Aorta (tissue), 5 donors: ENCODE measurements around the gene MLXIPL. TPM values are rescaled to one million over a fixed set of nuclear protein-coding genes. Genes with fewer than 3 reads are reported as not detected.
"Not testable (repeated sequence)": the region's sequence is repeated elsewhere in the genome, so short reads cannot be mapped to it uniquely, and the experiment has no call there.

Experiments
- ATAC-seq: fragments of 200-7000 bp; cut with Tn5 transposase; one replicate; pipeline ENCODE4 v1.9.1; 2022; ENCODE audit warnings: moderate library complexity; ENCODE audit not compliant: low FRiP score
- DNase-seq, 2 donors: peaks; one replicate each; pipeline ENCODE4 v3.0.0-alpha.2; 2020
- H3K27ac ChIP-seq, 2 donors: one replicate each; pipeline ENCODE4 v1.5.1; 2013; ENCODE audit warnings: low read length in 2 of 2, mild to moderate bottlenecking in 2 of 2, moderate library complexity in 2 of 2, control low read depth in 1 of 2, inconsistent platforms in 1 of 2, low read depth in 1 of 2
- H3K27me3 ChIP-seq, 2 donors: one replicate each; pipeline ENCODE4 v1.6.1; 2013; ENCODE audit warnings: control low read depth in 1 of 2, low read length in 1 of 2, mild to moderate bottlenecking in 1 of 2, moderate library complexity in 1 of 2; ENCODE audit not compliant: insufficient read depth in 2 of 2, control insufficient read depth in 1 of 2
- H3K36me3 ChIP-seq, 2 donors: one replicate each; pipeline ENCODE4 v1.6.1; 2013; ENCODE audit warnings: control low read depth in 1 of 2, low read length in 1 of 2, mild to moderate bottlenecking in 1 of 2; ENCODE audit not compliant: insufficient read depth in 2 of 2, control insufficient read depth in 1 of 2
- H3K4me1 ChIP-seq, 2 donors: one replicate each; pipeline ENCODE4 v1.6.1; 2013; ENCODE audit warnings: low read length in 2 of 2, control low read depth in 1 of 2, mild to moderate bottlenecking in 1 of 2, moderate library complexity in 1 of 2; ENCODE audit not compliant: insufficient read depth in 2 of 2, control insufficient read depth in 1 of 2
- H3K4me3 ChIP-seq, 2 donors: one replicate each; pipeline ENCODE4 v1.5.1; 2013; ENCODE audit warnings: low read length in 2 of 2, control low read depth in 1 of 2, mild to moderate bottlenecking in 1 of 2
- H3K9me3 ChIP-seq: one replicate; pipeline ENCODE4 v1.6.1; 2013; ENCODE audit warnings: mild to moderate bottlenecking, low read length; ENCODE audit not compliant: control insufficient read depth
- WGBS, 2 donors: extraction: QIAGEN DNeasy Blood & Tissue Kit; methylation state at CpG; one replicate each; pipeline ENCODE4 v1.1.7; 2013; 5-methylcytosine and 5-hydroxymethylcytosine counted together
- intact Hi-C, 2 donors: fragments of 100-400 bp; cut with DNase I; formaldehyde crosslinking; loops; one replicate each; pipeline versions ENCODE4 v1.14.2 to v1.15.0; 2022
- polyA plus RNA-seq, 2 donors: library from polyadenylated mRNA; stranded (reverse); fragments of 200-250 nt; gene quantifications; one replicate each; pipeline ENCODE4 v1.2.3, GENCODE V29; 2013
- total RNA-seq, 2 donors: library from RNA; stranded (reverse); fragmentation: NEBNext Ultra II Directional; extraction: Animal tissue kit (Norgen Biotek cat#: 25700); gene quantifications; one replicate each; pipeline ENCODE4 v1.2.1, GENCODE V29; 2021
- donor health status: healthy with polysubstance abuse.
- donor health status: Bipolar disorder and iron deficiency.
- donor health status: DM: no; HTN: no; CAD: no.
- donor health status: DM: no; HTN: no; CAD: no.
- donor health status: DM: yes; HTN: yes; CAD: no.

MLXIPL gene
- total and polyA plus RNA-seq, 4 donors: 0.23 to 13.5 (median 3.3) TPM

DNA sequence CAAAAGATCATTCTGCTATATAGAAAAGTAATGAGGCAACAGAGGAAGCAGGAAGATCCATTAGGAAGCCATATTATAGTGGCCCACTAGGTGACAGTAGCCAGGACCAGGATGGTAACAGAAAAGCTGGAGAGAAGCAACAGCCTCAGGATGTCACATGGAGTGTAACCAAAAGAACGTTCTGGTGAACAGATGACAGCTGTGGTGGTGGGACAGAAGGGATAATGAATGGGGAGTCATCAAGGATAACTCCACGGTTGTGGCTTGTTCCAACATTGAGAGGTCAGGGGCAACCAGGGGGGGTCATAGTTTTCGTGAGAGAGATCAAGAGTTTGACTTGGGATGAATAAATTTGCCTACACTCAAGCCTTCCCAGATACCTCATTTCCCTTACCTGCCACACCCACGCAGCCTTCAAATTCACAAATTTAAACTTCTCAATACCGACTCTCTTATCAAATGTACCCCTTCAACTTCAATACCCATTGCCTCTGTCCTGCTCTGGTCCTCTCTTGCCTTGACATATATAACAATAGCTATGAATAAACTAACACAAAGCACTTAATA is 55.2 kb downstream of the MLXIPL start:
- Histone ChIP-seq H3K9me3 (no peaks in the 10 kb centered on the region), H3K27me3 (no peaks in the 10 kb centered on the region), H3K4me1 (no peaks in the 10 kb centered on the region), H3K36me3 (peaks cover 0 to 9% of the 10 kb centered on the region in 2 donors), H3K4me3 (no peak overlapping the region), H3K27ac (no peak overlapping the region)
- WGBS, 2 donors: 70 to 72% methylated on average over 5 of the region's 5 CpGs
- intact Hi-C loops: no loop called here
- no peak for DNase-seq
- ATAC-seq: no peak

DNA sequence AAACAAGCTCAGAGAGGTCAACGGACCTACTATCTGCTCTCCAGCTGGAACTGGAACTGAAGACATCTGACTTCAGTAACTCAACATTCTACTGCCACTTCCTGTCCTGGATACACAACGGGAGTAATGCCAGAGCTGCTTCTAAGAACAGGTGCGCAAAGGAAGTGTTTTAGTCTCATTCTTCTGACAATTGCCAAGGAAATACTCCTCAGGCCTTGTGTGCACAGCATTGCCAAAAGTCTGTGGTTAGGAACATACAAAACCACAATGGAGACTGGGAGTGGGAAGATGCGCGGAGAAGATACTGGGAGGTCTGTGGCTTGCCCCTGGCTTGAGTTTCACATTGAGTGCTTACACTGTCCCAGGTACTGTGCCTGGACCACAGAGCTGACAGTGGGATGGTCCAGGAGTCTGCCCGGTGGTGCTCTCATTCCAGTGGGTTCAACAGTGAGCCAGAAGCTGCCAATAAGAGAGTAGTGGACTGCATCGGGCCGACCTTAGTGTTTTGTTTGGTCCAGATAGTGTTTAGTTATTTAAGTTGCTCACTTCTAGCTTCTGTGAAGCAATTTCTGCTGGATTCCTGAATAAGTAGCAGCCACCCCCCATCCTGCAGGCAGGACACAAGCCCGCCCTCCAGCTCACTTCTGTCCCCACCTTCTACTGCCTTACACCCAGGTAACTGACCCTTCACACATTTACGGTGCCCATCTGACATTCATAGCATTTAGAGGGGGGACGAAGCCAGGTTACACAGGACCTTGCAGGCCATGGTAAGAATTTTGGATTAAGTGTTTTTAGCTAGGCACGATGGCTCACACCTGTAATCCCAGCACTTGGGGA is 56.3 kb downstream of the MLXIPL start:
- H3K9me3 ChIP-seq: no peaks in the 10 kb centered on the region
- peaks cover 0 to 8% of the 10 kb centered on the region in 2 donors for H3K36me3 ChIP-seq
- DNase-seq (peak in 1 of 2 donors; percentile 20), ATAC-seq (no peak)
- H3K27me3 ChIP-seq: no peaks in the 10 kb centered on the region
- intact Hi-C loops: no loop called here
- no peak overlapping the region for H3K27ac ChIP-seq
- no peak overlapping the region for H3K4me3 ChIP-seq
- WGBS, 2 donors: 68 to 70% methylated on average over 12 of the region's 12 CpGs
- no peaks in the 10 kb centered on the region for H3K4me1 ChIP-seq

DNA sequence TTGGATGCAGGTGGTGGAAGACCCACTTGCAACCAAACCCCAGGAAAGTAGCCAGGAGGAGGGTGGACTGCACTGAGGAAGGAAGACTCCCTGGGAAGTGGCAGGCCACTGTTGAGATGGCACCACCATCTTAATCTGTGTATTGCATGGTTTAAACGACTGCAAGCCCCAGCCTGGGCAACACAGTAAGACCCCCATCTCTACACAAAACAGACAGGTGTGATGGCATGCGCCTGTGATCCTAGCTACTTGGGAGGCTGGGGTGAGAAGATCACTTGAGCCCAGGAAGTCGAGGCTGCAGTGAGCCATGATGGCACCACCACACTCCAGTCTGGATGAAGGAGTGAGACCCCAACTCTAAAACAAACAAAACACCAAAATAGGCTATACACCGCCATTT is 57.2 kb downstream of the MLXIPL start:
- no peaks in the 10 kb centered on the region for H3K27me3 ChIP-seq
- DNase-seq: peak in 1 of 2 donors; percentile 9
- ATAC-seq: no peak
- intact Hi-C loops: no loop called here
- no peak overlapping the region for H3K4me3 ChIP-seq
- WGBS, 2 donors: 85% methylated on average over 4 of the region's 4 CpGs
- H3K9me3 ChIP-seq: no peaks in the 10 kb centered on the region
- H3K36me3 ChIP-seq: peaks cover 0 to 2% of the 10 kb centered on the region in 2 donors
- no peak overlapping the region for H3K27ac ChIP-seq
- H3K4me1 ChIP-seq: no peaks in the 10 kb centered on the region

DNA sequence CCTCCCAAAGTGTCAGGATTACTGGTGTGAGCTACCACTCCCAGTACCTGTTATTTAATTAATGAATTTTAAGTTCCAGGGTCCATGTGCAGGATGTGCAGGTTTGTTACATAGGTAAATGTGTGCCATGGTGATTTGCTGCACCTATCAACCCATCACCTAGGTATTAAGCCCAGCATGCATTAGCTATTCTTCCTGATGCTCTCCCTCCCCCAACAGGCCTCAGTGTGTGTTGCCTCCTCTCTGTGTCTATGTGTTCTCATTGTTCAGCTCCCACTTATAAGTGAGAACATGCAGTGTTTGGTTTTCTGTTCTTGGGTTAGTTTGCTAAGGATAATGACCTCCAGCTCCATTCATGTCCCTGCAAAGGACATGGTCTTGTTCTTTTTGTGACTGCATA is 57.9 kb downstream of the MLXIPL start:
- H3K27ac ChIP-seq, H3K9me3 ChIP-seq, H3K36me3 ChIP-seq, ATAC-seq, intact Hi-C loops, H3K4me1 ChIP-seq, H3K27me3 ChIP-seq, DNase-seq, H3K4me3 ChIP-seq: not testable (repeated sequence)

DNA sequence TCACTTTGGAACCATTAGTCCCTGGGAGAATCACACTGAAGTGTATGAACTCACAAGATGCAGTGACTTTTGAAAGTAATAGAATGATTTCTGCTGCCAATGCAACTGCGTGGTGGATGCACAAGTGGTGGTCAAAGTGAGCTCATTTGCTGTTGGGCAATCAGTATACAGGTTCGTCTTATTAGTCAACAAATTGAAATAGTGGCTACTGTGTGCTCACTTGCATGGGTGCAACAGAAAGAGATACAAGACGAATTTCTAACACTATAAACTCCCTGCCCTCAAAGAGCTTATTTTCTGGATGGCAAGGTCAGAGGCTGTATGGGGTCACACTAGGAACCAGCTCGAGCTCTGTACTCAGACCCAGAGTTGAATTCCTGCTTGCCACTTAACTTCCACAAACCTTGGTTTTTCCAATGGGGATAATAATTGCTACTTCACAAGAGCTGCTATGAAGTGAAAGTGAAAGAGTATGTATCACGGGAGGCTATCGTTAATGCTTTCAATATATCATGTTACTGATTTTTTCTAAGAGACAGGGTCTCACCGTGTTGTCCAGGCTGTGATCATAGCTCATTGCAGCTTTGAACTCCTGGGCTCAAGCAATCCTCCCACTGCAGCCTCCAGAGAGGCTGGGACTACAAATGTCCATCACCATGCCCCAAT is 58.5 kb downstream of the MLXIPL start:
- no peak overlapping the region for H3K27ac ChIP-seq
- WGBS, 2 donors: 73 to 75% methylated on average over 7 of the region's 7 CpGs

DNA sequence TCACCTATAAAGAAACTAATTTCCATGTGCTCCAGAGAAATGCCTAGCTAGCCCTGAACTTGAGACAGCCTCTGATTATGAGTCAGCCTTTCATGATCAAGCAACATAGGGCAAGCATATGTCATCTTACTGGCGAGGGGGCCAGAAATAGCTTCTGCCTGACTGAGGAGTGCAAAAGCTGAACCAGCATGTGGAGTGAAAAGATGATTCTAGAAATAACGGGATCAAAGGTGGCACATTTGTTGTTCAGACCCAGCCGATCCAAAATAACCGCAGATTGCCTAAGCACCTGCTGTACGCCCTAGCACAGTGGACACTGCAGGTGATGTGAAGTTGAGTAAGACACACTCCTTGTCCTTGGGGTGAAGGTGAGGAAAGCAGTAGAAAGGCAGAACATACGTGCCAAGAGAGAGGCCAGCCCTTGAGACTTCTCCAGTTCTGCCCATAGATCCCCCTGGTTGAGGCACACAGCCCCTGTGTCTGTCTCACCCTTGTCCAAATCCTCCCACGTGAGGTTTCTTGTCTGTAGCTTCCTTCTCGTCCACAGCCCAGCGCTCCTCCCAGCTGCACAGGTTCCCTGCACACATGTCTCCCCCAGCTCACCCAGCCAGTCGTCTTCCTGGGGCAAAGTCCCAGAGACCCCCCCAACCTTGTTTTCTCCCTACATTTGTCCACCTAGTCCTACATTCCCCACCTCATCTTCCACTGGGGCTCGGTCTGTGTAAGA is 64.0 kb downstream of the MLXIPL start:
- ATAC-seq: no peak
- no peaks in the 10 kb centered on the region for H3K27me3 ChIP-seq
- peaks cover 0 to 3% of the 10 kb centered on the region in 2 donors for H3K4me1 ChIP-seq
- H3K36me3 ChIP-seq: no peaks in the 10 kb centered on the region
- no peak overlapping the region for H3K4me3 ChIP-seq
- no peaks in the 10 kb centered on the region for H3K9me3 ChIP-seq
- WGBS, 2 donors: 61 to 65% methylated on average over 11 of the region's 11 CpGs
- DNase-seq: peak in 1 of 2 donors; percentile 37
- intact Hi-C loops: no loop called here
- no peak overlapping the region for H3K27ac ChIP-seq

More for the DNA sequence above, 58.5 kb downstream of the MLXIPL start:
- no peaks in the 10 kb centered on the region for H3K4me1 ChIP-seq
- DNase-seq (no peak), ATAC-seq (no peak)
- no peaks in the 10 kb centered on the region for H3K9me3 ChIP-seq
- no peaks in the 10 kb centered on the region for H3K27me3 ChIP-seq
- H3K4me3 ChIP-seq: no peak overlapping the region
- peaks cover 0 to 2% of the 10 kb centered on the region in 2 donors for H3K36me3 ChIP-seq
- intact Hi-C loops: no loop called here

DNA sequence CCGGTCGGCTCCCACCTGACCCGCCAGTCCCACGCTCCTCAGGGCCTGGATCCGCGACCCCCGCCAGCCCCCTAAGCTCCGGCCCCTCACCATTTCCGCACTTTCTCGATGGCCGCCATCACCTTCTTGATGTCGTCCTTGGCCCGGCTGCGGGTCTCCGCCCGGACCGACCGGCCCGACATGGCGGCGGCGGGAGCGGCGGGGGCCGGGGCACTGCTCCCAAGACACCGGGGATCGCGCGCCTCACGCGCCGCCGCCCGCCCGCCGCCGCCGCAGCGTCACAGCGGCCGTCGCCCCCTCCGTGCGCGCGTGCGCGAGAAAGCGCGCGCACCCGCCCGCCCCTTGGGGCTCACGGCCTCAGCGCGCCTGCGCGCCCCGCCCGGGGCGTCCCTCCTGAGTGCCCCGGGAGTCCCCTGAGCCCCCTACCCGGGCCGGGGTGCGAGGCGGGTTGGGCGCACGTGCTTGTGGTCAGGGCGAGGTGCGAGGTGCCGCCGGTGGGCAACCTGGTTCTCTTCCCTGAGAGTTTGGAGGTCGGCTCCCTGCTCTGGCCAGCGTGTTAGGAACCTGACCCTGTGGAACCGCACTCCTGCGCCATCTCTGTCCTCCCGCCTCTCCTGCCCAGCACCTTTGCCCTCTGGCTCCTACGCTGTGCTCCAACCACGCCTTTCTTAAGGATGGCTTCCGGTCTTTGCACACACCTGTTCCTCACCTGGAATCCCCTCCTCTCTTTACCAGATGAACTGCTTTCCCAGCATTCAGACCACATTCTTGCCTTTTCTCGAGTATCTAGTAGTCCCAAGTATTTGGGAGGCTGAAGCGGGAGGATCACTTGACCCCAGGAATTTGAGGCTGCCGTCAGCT is 66.7 kb downstream of the MLXIPL start, which contains the start of gene BCL7B:
BCL7B (minus strand) TSS at position 294 of the 861 bp plus-strand sequence; CDS start at position 182, 112 bp downstream.
- Histone ChIP-seq H3K27me3 (no peaks in the 10 kb centered on the region), H3K36me3 (no peaks in the 10 kb centered on the region), H3K4me1 (peaks cover 0 to 3% of the 10 kb centered on the region in 2 donors), H3K4me3 (peak within 1 kb of the TSS; percentile 66 to 79), H3K27ac (peak within 1 kb of the TSS; percentile 92 to 94), H3K9me3 (no peaks in the 10 kb centered on the region)
- ATAC-seq: peak; percentile 85
- DNase-seq: peak; percentile 79 to 91
- 5 to 7% methylated on average over 55 to 83 of the region's 83 CpGs for WGBS, 2 donors
- intact Hi-C loops: loop anchor here (2.0 to 5.0 kb wide), 2 partner anchors 35 kb away; partner anchors contain the start of gene BAZ1B (in 2 of the 2)

DNA sequence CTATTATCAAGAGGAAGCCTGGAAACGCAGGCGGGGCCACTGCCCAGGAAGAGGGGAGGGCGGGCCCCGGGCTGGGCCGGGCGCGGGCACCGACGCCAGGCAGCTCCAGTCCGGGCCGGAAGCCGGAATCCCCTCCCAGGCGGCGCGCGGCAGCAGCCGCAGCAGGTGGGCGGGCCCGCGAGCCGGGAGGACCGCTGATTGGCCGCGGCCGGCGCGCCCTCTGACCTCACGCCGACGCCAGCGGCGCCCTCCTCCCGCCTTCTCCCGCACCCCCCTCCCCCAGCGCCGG is 67.3 kb downstream of the MLXIPL start:
- intact Hi-C loops: loop anchor here (2.0 to 5.0 kb wide), 2 partner anchors 34 to 35 kb away; partner anchors contain the start of gene BAZ1B (in 2 of the 2)
- peak overlapping the region; percentile 66 to 79 for H3K4me3 ChIP-seq
- 0 to 2% methylated on average over 16 to 36 of the region's 36 CpGs for WGBS, 2 donors

More for the DNA sequence above, 67.3 kb downstream of the MLXIPL start:
- H3K9me3 ChIP-seq: no peaks in the 10 kb centered on the region
- peak; percentile 97 for ATAC-seq
- peaks cover 0 to 3% of the 10 kb centered on the region in 2 donors for H3K4me1 ChIP-seq
- peak overlapping the region; percentile 92 to 94 for H3K27ac ChIP-seq
- DNase-seq: peak; percentile 97 to 98
- no peaks in the 10 kb centered on the region for H3K27me3 ChIP-seq
- H3K36me3 ChIP-seq: no peaks in the 10 kb centered on the region
